ENCODE measurements around the gene C10orf53.
"Not testable (repeated sequence)": the region's sequence is repeated elsewhere in the genome, so short reads cannot be mapped to it uniquely, and the experiment has no call there.

The C10orf53 gene

GRCh38 chr10:49713266-49713665, 33.8 kb downstream of the C10orf53 start:
- no peak overlapping the region for H3K27ac ChIP-seq (replicated peaks)
- no peak for DNase-seq (ENCODE audit: low read depth in 1 of 2, low spot score in 1 of 2)
- no peaks in the 10 kb centered on the region for H3K27me3 ChIP-seq (ENCODE audit: insufficient read depth, poor library complexity, severe bottlenecking)
- TF ChIP-seq POLR2AphosphoS5 (IDR thresholded peaks at IDR 0.05; ENCODE audit: low read depth) (no peak), SPI1 (IDR thresholded peaks at IDR 0.05; ENCODE audit: borderline replicate concordance, low read depth) (no peak), GABPA (IDR thresholded peaks at IDR 0.05; ENCODE audit: low read depth) (no peak)
- TF ChIP-seq, protein P1, sequence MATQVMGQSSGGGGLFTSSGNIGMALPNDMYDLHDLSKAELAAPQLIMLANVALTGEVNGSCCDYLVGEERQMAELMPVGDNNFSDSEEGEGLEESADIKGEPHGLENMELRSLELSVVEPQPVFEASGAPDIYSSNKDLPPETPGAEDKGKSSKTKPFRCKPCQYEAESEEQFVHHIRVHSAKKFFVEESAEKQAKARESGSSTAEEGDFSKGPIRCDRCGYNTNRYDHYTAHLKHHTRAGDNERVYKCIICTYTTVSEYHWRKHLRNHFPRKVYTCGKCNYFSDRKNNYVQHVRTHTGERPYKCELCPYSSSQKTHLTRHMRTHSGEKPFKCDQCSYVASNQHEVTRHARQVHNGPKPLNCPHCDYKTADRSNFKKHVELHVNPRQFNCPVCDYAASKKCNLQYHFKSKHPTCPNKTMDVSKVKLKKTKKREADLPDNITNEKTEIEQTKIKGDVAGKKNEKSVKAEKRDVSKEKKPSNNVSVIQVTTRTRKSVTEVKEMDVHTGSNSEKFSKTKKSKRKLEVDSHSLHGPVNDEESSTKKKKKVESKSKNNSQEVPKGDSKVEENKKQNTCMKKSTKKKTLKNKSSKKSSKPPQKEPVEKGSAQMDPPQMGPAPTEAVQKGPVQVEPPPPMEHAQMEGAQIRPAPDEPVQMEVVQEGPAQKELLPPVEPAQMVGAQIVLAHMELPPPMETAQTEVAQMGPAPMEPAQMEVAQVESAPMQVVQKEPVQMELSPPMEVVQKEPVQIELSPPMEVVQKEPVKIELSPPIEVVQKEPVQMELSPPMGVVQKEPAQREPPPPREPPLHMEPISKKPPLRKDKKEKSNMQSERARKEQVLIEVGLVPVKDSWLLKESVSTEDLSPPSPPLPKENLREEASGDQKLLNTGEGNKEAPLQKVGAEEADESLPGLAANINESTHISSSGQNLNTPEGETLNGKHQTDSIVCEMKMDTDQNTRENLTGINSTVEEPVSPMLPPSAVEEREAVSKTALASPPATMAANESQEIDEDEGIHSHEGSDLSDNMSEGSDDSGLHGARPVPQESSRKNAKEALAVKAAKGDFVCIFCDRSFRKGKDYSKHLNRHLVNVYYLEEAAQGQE (IDR thresholded peaks at IDR 0.05; ENCODE audit: insufficient replicate concordance, low read depth) = no peak
- TF ChIP-seq, protein P2, sequence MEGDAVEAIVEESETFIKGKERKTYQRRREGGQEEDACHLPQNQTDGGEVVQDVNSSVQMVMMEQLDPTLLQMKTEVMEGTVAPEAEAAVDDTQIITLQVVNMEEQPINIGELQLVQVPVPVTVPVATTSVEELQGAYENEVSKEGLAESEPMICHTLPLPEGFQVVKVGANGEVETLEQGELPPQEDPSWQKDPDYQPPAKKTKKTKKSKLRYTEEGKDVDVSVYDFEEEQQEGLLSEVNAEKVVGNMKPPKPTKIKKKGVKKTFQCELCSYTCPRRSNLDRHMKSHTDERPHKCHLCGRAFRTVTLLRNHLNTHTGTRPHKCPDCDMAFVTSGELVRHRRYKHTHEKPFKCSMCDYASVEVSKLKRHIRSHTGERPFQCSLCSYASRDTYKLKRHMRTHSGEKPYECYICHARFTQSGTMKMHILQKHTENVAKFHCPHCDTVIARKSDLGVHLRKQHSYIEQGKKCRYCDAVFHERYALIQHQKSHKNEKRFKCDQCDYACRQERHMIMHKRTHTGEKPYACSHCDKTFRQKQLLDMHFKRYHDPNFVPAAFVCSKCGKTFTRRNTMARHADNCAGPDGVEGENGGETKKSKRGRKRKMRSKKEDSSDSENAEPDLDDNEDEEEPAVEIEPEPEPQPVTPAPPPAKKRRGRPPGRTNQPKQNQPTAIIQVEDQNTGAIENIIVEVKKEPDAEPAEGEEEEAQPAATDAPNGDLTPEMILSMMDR (IDR thresholded peaks at IDR 0.05; ENCODE audit: insufficient read depth, low read length) = no peak
- no peak overlapping the region for H3K4me3 ChIP-seq (replicated peaks; ENCODE audit: insufficient read depth, low read length)

DNA sequence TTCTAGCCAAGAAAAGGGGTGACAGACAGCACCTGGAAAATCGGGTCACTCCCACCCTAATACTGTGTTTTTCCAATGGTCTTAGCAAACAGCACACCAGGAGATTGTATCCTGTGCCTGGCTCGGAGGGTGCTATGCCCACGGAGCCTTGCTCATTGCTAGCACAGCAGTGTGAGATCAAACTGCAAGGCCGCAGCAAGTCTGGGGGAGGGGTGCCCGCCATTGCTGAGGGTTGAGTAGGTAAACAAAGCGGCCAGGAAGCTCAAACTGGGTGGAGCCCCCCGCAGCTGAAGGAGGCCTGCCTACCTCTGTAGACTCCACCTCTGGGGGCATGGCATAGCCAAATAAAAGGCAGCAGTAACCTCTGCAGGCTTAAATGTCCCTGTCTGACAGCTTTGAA, 35.7 kb downstream of the C10orf53 start:
- H3K4me3 ChIP-seq (replicated peaks; ENCODE audit: insufficient read depth, low read length); DNase-seq (ENCODE audit: low read depth in 1 of 2, low spot score in 1 of 2); H3K27ac ChIP-seq (replicated peaks); H3K27me3 ChIP-seq (ENCODE audit: insufficient read depth, poor library complexity, severe bottlenecking): not testable (repeated sequence)

DNA sequence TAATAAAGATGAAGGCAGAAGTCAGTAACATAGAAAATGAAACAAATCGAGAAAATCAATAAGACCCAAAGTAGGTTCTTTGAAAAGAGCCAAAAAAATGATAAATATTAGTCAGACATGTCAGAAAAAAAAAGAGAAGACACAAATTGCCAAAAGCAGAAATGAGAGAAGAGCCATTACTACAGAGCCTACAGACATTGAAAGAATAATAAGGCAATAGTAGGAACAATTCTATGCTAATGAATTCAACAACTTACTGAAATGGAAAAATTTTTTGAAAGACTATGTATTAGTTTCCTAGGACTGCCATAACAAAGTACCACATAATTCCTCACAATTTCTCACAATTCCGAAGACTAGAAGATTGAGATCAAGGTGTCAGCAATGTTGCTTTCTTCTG, 47.1 kb downstream of the C10orf53 start:
- Histone ChIP-seq H3K4me3 (replicated peaks; ENCODE audit: insufficient read depth, low read length) (no peak overlapping the region), H3K27me3 (ENCODE audit: insufficient read depth, poor library complexity, severe bottlenecking) (no peaks in the 10 kb centered on the region), H3K27ac (replicated peaks) (no peak overlapping the region)
- no peak for DNase-seq (ENCODE audit: low read depth in 1 of 2, low spot score in 1 of 2)
- TF ChIP-seq, protein P2 (IDR thresholded peaks at IDR 0.05; ENCODE audit: insufficient read depth, low read length) = no peak
- TF ChIP-seq SPI1 (IDR thresholded peaks at IDR 0.05; ENCODE audit: borderline replicate concordance, low read depth) (no peak), POLR2AphosphoS5 (IDR thresholded peaks at IDR 0.05; ENCODE audit: low read depth) (no peak), GABPA (IDR thresholded peaks at IDR 0.05; ENCODE audit: low read depth) (no peak)
- TF ChIP-seq, protein P1 (IDR thresholded peaks at IDR 0.05; ENCODE audit: insufficient replicate concordance, low read depth) = no peak

GRCh38 chr10:49733866-49734265, 54.4 kb downstream of the C10orf53 start:
- Histone ChIP-seq H3K4me3 (replicated peaks; ENCODE audit: insufficient read depth, low read length) (no peak overlapping the region), H3K27ac (replicated peaks) (no peak overlapping the region), H3K27me3 (ENCODE audit: insufficient read depth, poor library complexity, severe bottlenecking) (no peaks in the 10 kb centered on the region)
- TF ChIP-seq SPI1 (IDR thresholded peaks at IDR 0.05; ENCODE audit: borderline replicate concordance, low read depth) (no peak), GABPA (IDR thresholded peaks at IDR 0.05; ENCODE audit: low read depth) (no peak), POLR2AphosphoS5 (IDR thresholded peaks at IDR 0.05; ENCODE audit: low read depth) (no peak)
- TF ChIP-seq, protein P2 (IDR thresholded peaks at IDR 0.05; ENCODE audit: insufficient read depth, low read length) = no peak
- TF ChIP-seq, protein P1 (IDR thresholded peaks at IDR 0.05; ENCODE audit: insufficient replicate concordance, low read depth) = no peak
- no peak for DNase-seq (ENCODE audit: low read depth in 1 of 2, low spot score in 1 of 2)
